ENCODE results near the gene HK2. TPM values are rescaled to one million over a fixed set of nuclear protein-coding genes. Genes with fewer than 3 reads are reported as not detected.

The HK2 gene
- polyA plus RNA-seq, 12 donors, result 4.5 to 10.6 (median 6.7) TPM; not detected in 1

DNA sequence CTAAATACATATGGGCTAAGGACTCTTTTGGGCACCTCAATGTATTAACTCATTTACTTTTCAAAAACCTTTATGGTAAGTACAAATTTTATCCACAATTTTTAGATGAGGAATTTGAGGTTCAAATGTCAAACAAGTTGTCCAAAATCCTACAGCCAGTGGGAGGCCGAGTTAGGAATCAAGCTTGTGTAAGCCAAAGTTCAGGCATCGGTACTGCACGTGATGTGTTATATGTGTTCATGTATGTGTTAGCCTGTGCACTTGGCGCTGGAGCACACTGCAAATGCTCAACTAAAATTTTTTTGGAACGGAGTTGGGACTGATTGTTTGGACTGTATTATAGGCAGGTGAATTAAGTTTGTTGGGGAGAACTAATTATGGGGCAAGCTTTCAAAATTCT lies 22.7 kb downstream of the HK2 start:
- DNase-seq, result no peak

DNA sequence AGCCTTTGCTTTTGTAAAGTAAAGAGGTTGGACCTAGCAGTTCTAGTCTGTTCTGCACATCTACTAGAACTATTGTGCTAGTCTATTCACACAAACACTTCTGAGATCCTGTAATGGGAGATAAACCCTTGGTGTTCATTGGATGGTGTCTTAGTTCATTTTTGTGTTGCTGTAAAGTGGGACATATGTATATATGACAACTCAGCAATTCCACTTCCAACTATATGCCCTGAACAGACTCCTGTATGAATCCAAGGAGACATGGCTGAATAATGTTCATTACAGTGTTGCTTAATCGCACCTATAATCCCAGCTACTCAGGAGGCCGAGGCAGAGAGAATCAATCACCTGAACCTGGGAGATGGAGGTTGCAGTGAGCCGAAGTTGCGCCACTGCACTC lies 23.3 kb downstream of the HK2 start:
- DNase-seq, result no peak

DNA sequence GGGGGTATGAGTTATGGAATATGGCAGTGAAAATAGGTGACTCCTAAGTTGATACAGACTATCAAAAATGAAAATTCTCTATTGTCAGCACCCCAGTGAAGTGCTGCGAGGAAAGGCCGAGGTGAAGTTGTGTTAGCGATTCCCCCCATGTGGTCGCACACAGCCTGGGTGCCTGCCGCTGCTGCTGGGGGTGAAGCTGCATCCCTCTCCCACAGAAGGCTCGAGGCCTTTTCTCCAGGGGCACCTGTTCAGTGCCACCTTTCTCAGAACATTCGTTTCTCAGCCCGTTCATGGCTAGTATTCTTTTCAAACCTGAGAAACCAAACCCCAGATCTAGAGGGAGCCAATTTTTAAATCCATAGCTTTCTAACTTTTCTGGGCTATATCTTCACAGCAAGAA lies 23.8 kb downstream of the HK2 start:
- DNase-seq, result no peak

- DNase-seq, result no peak
Observed at GRCh38 chr2:74858281-74858680, 24.4 kb downstream of the HK2 start.

DNA sequence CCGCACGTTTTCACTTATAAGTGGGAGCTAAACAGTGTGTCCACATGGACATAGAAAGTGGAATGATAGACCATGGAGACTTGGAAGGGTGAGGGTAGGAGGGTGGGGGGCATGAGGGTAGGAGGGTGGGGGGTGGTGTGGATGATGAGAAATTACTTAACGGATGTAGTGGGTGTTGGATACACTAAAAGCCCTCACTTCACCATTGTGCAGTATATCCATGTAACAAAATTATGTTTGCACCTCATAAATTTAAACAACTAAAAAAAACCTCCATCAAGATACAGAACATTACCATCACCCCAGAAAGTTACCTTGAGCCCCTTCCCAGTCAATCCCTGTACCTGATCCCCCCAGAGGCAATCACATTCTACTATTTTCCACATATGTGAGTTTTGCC lies 26.2 kb downstream of the HK2 start:
- DNase-seq, result no peak

DNA sequence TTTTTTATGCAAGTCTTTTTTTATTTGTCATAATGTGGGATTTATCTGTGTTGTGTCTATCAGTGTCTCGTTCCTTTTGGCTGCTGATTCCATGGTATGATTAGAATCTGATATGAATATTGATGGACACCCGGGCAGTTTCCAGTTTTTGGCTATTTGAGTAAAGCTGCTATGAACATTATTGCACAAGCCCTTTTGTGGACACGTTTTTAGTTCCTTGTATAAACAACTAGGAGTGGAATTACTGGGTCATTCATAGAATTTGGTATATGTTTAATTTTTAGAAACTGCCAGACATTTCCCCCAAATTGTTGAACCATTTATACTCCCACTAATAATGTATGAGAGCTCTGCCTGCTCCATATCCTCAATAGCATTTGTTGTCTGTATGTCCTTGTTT lies 26.6 kb downstream of the HK2 start:
- DNase-seq, result no peak

- DNase-seq, result no peak
Observed at GRCh38 chr2:74861531-74861930, 27.6 kb downstream of the HK2 start.

- DNase-seq, result no peak
Observed at GRCh38 chr2:74862020-74862964, 28.4 kb downstream of the HK2 start.

DNA sequence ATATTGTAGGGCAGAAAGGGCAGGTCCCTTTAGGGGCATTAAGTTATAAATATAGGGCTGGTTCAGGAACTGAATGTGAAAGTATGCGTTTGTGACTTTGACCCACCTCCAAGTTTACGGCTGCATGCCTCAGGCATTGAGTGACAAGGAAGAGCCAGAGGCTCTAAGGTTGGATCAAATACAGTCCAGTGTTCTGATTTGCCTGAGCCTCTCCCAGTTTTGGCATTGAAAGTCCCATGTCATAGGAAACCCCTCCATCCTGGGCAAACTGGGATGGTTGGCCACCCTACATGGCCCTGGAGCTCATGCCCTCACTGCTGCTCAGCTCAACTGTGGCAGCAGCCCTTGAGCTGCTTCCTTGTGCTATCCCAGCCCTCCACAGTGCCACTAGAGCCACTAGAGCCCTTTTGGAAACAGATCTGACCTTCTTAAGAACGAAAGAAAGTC lies 29.9 kb downstream of the HK2 start:
- DNase-seq, result no peak

DNA sequence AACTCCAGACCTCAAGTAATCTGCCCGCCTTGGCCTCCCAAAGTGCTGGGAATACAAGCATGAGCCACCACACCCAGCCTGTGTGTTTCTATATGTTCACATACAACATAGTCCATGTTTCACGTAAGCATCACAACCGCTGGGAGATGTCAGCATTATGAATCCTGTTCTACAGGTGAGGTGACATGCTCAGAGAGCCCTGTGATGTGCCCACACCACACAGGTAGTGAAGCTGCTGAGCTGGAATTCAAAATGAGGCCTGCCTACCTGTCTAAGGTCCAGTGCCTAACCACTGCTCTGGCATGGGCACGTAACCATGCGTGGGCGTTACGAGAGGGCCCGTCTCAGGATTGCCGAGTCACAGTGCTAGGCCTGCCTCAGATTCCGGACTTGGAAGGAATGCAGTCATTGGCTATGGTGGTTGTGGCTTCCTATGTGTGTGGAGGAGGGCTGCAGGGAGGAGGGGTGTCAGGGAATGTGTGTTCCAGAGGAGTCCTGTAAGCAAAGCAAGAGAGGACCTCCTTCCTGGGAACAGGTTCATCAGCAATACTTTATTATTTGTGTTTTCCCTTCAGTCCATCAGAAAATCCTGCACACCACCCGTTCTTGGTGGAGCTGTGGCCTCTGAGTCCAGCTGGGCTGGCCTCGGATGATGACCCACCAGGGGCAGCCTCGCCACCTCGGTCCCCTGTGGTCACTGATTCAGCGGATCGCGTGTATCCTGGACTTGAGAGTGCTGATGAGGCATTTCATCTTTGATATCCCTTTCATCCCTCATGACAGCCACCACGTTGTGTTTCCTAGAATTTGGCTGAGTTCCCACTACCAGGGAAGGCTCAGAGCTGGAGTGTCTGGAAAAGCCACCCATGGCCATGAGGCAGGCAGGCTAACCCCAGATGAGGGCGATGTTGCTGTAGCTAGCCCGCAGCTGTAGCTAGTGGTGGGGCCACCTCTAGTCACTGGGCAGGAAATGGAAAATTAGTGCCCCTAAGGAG lies 31.1 kb downstream of the HK2 start:
- no peak for DNase-seq

DNA sequence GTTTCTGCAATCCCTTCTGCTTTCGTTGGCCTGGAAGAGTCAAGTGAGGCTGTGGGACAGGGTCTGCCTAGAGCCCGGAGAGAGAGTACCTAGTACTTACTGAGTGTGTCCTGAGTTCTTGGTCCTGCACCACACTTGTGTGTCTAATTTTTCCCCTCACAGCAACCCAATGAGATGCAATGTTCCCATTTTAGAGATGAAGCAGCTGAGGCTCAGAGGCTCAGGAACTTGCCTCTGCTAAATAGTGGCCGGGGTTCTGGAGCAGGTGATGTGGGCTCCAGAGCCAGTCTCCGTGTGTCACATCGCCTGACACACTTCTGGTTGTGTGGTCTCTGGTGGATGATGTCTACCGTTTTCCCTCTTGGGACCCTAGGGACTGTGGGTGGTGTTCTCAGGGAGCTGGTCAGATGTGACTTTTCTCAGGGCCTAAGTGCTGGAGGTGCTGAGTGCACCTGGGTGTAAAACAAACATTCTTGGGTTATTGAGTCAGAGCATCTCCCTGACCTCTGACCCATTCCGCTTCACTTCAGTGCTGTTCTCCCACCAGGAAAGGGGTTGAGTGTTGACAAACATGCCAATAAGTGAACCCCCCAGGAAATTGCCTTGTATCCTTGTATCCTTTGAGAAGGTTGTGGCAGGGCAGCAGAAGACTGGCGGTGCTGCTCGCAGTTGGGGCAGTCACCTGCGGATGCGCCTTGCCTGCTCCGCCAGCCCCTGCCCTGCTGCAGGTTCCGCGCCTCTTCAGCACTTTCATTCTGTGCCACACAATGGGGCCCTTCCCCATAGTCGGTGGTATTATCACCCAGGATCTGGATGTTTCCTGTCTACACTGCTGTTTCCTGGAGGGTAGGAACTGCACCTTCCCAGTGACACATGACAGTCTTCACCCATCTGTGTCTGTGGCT lies 32.1 kb downstream of the HK2 start:
- no peak for DNase-seq

DNA sequence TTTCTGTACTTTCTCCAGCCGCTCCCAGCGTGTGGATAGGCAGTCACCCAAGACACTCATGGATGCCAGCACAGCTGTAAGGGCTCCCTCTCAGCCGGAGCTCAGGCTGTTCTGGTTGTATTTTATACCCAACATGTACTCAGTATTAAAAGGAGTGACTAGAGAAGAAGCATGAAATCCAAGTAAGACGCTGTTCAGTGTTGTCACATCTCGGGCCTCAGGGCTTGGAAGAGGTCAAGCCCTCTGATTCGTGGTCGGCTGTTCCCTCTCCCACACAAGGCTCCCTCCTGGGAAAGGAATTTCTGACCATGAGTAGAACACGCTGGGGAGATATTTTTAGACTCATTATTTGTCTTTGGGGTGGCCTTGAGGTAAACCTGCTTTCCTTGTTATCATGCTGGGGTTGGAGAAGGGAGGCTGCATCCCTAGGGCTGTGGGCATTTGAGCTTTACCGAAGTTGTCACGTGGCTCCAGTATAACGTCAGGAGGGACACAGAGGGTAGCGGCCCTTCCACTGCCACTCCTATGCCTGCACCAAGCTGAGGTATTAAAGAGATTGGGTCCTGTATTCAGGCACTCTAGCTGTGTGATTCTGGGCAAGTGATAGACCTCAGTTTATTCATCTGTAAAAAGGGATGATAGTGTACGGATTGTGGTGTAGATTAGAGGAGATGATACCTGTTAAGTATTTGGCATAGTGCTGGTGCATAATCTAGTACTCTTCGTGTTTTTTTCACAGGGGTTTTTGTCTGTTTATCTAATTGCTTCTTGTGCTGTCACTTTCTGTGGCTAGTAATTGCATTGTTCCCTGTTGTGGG lies 34.1 kb downstream of the HK2 start:
- DNase-seq, result no peak

DNA sequence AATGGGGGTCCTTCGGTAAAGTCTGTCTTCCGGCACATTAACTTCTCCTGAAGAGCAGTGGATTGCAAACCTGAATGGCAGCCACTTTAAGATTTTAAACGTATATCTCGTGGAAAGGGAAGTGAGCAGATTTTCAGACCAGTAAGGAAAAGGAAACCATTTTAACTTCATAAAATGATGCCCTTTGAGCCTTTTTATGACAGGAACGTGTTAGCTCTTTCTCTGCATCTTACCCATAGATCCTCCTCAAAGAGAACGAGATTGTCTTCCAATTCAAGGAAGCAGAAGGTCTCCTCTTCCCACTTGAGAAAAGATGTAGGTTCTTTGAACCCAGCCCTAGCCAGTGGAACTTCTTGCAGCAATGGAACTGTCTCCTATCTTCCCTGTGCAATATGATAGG lies 35.6 kb downstream of the HK2 start:
- DNase-seq, result no peak

- DNase-seq, result no peak
Observed at GRCh38 chr2:74870951-74871350, 37.0 kb downstream of the HK2 start.

DNA sequence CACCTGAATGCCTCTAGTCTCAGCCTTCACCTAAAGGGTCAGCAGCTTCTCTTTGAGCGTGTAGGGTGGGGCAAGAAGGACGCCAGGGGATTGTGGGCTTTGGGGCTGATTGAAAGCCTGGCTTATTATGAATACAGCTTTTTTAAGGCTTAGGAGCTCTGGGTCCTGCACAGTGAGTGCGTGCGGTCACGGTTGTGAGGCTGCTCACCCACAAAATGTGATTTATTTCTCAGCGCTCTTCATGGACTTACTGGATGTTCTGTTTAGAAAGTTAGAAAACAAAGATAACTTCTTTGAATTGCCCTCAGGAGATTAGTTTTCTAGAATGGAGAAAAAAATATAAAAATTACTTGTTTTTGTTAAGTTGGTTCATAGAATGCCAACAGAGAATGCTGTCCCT lies 37.5 kb downstream of the HK2 start:
- DNase-seq, result no peak

DNA sequence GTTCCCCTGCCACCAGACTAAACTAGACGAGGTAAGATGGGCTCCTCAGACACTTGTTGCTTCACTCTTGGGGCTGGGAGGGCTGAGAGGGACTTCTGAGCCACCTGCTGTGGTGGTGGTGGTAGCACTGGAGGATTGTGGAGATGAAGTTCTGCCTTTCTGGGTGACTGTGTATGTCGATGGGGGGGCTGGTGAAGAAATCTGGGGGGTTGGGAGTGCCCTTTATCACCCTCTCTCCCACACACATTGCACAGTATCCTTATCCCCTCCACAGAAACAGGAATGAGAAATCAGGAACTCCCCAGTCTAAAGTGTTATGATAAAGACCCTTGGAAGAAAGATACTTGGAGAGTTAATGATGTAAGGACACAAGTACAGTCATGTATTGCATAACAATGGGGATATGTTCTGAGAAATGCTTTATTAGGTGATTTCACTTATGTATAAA lies 38.5 kb downstream of the HK2 start:
- no peak for DNase-seq

DNA sequence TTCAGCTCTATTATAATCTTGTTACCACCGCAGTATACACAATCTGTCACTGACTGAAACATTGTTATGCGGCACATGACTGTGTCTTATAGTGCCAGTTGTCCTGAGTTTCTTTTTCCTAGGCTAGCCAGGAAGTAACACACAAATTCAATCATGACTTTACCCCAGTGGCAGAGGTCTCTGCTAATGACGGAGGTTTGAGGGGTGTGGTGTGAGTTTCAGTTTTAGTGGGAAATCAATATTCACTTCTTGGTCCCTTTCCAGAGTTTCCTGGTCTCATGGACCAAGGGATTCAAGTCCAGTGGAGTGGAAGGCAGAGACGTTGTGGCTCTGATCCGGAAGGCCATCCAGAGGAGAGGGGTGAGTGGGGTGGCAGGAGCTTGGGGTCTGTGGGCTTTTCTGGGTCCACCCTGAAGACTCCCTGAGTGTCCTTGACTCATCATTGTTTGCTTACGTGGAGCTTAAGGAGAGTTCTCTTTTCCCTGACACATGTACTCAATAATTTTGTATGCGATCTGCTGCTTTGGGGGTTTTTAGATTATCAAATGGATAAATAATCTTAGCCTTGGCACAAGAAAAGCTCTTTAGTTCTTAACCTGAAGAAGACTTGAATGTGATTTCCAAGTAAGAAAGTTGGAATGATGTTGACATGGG lies 39.2 kb downstream of the HK2 start:
- no peak for DNase-seq

DNA sequence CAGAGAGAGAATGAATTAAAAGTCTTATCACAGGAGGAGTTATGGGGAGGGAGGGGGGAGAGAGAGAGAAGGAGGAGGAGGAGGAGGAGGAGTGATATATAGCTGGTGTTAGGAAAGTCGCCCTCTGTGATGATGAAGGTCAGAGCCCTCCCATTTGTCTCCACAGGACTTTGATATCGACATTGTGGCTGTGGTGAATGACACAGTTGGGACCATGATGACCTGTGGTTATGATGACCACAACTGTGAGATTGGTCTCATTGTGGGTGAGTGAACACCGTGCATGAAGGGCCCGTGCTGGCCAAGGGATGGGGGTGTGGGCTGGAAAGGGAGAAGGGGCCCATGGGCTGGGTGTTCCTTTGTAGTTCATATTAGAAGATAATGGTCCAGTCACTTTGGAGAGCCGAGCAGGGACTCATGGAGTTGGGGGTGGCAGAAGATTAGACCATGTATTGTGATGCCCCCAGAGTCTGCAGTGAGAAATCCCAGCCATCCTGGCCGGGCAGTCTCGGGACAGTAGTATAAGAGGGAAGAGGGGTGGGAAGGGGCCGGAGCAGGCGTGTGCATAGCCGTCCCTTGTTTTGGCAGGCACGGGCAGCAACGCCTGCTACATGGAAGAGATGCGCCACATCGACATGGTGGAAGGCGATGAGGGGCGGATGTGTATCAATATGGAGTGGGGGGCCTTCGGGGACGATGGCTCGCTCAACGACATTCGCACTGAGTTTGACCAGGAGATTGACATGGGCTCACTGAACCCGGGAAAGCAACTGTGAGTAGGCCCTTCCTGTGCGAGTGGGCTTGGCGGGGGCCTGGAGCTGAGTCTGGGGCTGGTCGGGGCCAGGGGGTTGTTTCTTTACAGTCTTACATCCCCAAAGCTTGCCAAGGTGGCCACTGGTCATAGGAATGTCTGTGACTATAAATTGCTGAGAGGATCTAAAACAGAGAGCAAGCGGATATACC lies 40.0 kb downstream of the HK2 start:
- DNase-seq, result no peak

Data from muscle of arm (tissue), 12 donors.